Fibroblast of mammary gland (primary cell): ENCODE measurements around the gene ARGFX.
"Not testable (repeated sequence)": the region's sequence is repeated elsewhere in the genome, so short reads cannot be mapped to it uniquely, and the experiment has no call there.

Source experiments
- DNase-seq: peaks from one replicate; pipeline ENCODE4 v3.0.0-alpha.2; 2010; ENCODE audit warnings: low read depth
- H3K4me3 ChIP-seq: 2 replicates; pipeline ENCODE4 v1.5.1; 2011; ENCODE audit warnings: low read depth, mild to moderate bottlenecking, low read length, moderate library complexity; ENCODE audit not compliant: control insufficient read depth
- TF ChIP-seq, protein P1 (sequence below): conservative IDR thresholded peaks from 2 replicates; pipeline ENCODE4 v1.5.1; 2011; ENCODE audit warnings: low read depth, low read length, inconsistent platforms; ENCODE audit not compliant: control insufficient read depth, insufficient read depth

Gene ARGFX

DNA sequence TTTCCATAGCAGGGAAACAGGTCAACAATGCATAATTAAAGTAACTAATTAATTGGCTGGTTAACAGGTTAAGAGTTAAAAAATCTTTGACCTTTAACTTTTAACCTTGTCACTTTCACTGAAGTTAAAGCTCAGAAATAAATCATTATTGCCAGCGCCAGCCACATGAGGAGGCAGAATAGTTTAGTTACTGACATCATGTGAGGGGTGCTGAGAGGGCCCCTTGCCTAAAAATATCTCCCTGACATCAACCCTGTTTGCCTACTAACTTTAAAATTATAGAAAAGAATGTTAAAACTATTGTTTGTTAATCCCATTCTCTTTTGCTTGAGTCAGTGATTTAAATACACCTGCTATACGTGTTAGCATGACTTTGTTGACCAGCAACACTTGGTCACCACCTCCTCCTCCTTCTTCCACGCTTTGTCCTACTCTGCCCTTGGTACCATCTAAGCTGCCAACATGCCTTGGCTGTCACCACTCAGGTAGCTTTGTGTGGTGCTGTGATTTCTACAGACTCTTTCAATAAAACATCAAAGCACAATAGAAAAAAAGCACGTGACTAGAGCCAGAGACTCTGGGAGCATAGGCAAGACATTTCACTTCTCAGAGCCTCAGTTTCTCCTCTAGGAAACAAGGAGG, 28.1 kb downstream of the ARGFX start:
- DNase-seq: no peak
- TF ChIP-seq, protein P1, sequence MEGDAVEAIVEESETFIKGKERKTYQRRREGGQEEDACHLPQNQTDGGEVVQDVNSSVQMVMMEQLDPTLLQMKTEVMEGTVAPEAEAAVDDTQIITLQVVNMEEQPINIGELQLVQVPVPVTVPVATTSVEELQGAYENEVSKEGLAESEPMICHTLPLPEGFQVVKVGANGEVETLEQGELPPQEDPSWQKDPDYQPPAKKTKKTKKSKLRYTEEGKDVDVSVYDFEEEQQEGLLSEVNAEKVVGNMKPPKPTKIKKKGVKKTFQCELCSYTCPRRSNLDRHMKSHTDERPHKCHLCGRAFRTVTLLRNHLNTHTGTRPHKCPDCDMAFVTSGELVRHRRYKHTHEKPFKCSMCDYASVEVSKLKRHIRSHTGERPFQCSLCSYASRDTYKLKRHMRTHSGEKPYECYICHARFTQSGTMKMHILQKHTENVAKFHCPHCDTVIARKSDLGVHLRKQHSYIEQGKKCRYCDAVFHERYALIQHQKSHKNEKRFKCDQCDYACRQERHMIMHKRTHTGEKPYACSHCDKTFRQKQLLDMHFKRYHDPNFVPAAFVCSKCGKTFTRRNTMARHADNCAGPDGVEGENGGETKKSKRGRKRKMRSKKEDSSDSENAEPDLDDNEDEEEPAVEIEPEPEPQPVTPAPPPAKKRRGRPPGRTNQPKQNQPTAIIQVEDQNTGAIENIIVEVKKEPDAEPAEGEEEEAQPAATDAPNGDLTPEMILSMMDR: no peak
- no peak overlapping the region for H3K4me3 ChIP-seq

DNA sequence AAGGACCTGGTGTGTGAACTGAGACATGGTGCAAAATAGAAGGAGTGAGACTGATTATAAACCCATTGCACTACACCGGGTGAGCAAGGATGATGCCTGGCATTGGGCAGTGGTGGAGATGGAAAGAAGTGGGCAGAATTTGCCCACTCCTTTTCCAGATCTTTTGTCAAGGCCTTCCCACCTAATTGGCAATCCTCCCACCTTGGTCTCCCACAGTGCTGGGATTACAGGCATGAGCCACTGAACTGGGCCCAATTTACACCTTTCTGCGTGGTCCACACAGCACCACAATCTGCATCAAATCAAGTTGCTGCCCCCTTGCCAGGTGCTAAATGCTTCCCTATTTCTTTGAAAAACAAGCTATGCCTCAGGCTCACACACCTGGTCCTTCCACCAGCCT, 30.8 kb downstream of the ARGFX start:
- no peak for DNase-seq
- H3K4me3 ChIP-seq: no peak overlapping the region
- TF ChIP-seq, protein P1: no peak

DNA sequence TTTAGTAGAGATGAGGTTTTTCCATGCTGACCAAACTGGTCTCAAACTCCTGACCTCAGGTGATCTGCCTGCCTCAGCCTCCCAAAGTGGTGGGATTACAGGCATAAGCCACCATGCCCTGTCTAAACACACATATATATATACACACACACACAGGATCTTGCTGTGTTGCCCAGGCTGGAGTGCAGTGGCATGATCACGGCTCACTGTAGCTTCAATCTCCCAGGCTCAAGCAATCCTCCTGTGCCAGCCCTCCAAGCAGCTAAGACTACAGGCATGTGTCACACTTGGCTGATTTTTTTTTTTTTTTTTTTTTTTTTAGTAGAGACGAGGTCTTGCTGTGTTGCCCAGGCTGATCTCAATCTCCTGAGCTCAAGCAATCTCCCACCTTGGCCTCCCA, 32.2 kb downstream of the ARGFX start:
- not testable (repeated sequence) for DNase-seq, H3K4me3 ChIP-seq

DNA sequence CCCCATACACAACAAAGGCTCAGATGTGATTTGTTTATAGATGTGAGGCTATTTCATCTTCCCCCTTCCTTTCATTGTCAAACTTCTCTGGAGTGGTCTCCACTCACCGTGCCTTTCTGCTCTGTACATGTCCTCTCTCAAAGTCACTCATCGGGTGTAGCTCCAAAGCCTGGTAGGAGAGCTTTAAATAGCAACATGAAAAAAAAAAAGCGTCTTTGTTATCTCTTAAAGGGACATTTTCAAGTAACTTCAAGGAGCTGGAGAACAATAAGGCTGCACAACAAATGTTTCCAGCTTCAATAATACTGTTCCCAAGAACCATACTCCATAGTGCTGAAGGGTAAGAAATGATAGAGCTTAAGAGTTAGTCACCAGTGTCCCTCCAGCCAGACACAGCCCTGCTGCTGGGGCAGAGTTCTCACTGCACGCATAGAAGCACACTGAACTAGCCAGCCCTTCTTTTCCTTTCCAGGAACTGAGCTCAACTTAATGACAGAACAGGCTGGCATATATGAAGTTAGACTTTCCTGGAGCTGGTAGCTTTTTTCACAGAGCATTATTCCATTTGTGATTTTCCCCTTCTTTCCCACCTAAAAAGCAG, 33.6 kb downstream of the ARGFX start:
- TF ChIP-seq, protein P1: no peak
- no peak overlapping the region for H3K4me3 ChIP-seq
- no peak for DNase-seq

DNA sequence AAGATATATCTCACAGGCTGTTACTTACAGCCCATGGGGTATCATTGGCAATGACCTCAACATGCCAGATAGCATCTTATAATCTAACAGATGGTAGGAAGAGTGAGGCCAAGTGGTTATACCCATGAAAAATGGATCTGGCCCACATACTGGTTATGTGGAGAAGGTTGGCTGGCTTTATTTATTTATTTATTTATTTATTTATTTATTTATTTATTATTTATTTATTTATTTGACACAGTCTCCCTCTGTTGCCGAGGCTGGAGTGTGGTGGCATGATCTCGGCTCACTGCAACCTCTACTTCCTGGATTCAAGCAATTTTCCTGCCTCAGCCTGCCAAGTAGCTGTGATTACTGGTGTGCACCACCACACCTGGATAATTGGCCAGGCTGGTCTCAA, 37.0 kb downstream of the ARGFX start:
- no peak overlapping the region for H3K4me3 ChIP-seq
- TF ChIP-seq, protein P1: no peak

DNA sequence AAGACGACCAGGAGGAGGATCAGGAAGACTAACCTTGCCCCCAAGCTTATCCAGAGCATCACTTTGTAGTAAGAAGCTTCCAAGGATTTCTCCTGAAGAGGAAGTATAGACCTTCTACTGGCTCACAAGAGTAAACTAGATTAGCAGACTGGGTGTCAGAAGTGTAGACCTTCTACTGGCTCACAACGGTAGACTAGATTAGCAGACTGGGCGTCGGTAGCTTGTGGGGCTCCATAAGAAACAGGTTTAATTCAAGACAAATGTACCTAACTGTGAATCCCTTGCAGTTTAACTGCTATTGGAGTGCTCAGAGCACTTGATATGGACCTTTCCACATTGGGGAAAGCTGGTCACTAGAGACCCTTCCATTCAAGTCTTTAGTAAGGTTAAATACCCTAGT, 38.4 kb downstream of the ARGFX start:
- DNase-seq: no peak
- TF ChIP-seq, protein P1: no peak
- H3K4me3 ChIP-seq: no peak overlapping the region

More for the DNA sequence above, 37.0 kb downstream of the ARGFX start:
- DNase-seq: no peak
